ENCODE data around the gene OVOL3. TPM values are rescaled to one million over a fixed set of nuclear protein-coding genes. Genes with fewer than 3 reads are reported as not detected.

The OVOL3 gene
- total and polyA plus RNA-seq, 9 donors: not detected

- intact Hi-C loops (cut with DNase I): no loop called here
- Histone ChIP-seq H3K9me3 (no peaks in the 10 kb centered on the region), H3K4me1 (ENCODE audit: insufficient read depth) (no peaks in the 10 kb centered on the region), H3K27me3 (no peaks in the 10 kb centered on the region), H3K4me3 (no peak overlapping the region), H3K27ac (no peak overlapping the region), H3K36me3 (no peaks in the 10 kb centered on the region)
- 91 to 95% (median 93%) methylated on average over 22 to 24 of the region's 24 CpGs for WGBS, 3 donors
- no peak for DNase-seq
- TF ChIP-seq CTCF (IDR thresholded peaks at IDR 0.05) (no peak), POLR2A (IDR thresholded peaks at IDR 0.05) (no peak), EP300 (IDR thresholded peaks at IDR 0.05) (no peak)
These were observed 7.8 kb upstream of the OVOL3 start for GRCh38 chr19:36103040-36103626.

DNA sequence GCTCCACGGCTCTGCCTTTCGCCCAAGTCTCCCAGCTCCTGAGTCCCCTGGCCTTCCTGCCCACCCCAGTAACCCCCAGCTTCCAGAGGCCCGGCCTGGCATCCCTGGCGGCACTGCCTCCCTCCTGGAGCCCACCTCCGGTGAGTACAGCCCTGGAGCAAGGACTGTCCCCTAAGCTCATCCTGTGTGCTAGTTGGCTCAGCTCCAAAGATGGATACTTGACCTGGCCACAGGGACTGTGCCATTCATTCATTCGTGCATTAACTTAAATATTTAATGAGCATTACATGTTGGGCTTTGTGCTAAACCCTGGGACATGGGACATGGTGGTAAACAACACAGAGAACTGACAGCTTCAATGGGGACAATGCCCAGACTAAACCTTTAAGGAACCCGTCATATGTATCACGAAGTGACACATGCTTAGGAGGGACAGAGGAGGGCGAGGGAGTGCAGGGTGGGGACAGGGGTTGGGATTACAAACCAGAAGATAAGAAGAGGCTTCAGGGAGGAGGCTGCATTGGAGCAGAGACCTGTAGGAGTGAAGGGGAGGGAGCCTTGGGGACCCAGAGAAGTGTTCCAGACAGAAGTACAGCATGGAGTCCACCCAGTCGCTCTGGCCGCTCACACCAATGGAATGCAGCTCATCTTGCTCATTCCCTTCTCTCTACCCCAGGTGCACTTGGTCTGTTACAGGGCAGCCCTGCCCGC is 6.9 kb upstream of the OVOL3 start:
- Histone ChIP-seq H3K36me3 (no peaks in the 10 kb centered on the region), H3K9me3 (no peaks in the 10 kb centered on the region), H3K27me3 (no peaks in the 10 kb centered on the region), H3K27ac (no peak overlapping the region), H3K4me3 (no peak overlapping the region), H3K4me1 (ENCODE audit: insufficient read depth) (no peaks in the 10 kb centered on the region)
- WGBS, 3 donors: 89 to 91% (median 90%) methylated on average over 12 of the region's 12 CpGs
- no peak for DNase-seq
- intact Hi-C loops (cut with DNase I): no loop called here
- no peak for TF ChIP-seq CTCF (IDR thresholded peaks at IDR 0.05)
- TF ChIP-seq POLR2A (IDR thresholded peaks at IDR 0.05): no peak
- TF ChIP-seq EP300 (IDR thresholded peaks at IDR 0.05): no peak

DNA sequence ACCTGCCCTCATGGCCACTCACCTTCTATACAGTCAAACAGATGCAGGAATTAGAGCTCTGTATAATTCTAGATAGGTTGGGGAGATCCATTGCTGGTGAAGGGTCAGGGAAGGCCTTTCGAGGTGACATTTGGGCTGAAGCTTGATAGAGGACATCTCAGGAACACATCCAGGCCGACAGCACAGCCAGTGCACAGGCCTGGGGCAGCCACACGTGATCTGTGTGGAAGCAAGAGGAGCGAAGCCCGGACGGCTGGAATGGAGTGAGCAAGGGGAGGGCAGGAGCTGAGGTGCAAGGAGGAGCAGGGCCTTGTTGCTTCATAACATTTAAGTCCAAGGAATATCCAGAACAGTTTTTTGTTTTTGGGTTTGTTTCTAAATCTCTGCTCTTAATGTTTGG is 4.5 kb upstream of the OVOL3 start:
- intact Hi-C loops (cut with DNase I): no loop called here
- no peak overlapping the region for H3K27ac ChIP-seq
- H3K4me1 ChIP-seq (ENCODE audit: insufficient read depth): no peaks in the 10 kb centered on the region
- no peak overlapping the region for H3K4me3 ChIP-seq
- TF ChIP-seq EP300 (IDR thresholded peaks at IDR 0.05) (no peak), POLR2A (IDR thresholded peaks at IDR 0.05) (no peak), CTCF (IDR thresholded peaks at IDR 0.05) (no peak)
- H3K36me3 ChIP-seq: no peaks in the 10 kb centered on the region
- 85 to 90% (median 88%) methylated on average over 6 of the region's 6 CpGs for WGBS, 3 donors
- no peaks in the 10 kb centered on the region for H3K9me3 ChIP-seq
- no peaks in the 10 kb centered on the region for H3K27me3 ChIP-seq
- DNase-seq: no peak

DNA sequence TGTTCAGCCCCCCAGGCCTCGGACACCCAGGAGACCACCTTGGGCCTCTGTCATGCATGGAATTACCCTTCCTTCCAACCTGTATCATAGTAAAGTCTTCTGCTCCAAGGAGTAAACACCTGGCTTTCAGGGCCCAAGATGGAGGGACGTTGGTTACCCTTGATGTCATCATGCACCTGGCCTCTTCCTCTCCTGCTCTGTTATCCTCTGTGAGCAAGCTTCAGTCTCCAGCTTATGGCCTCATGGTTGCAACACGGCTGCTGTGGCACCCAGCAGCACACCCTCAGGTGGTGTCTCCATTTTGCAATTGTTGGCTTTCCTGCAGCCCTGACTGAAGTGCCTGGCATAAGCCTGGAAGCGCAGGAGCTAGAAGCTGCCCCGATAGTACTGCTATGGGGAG is 4.0 kb upstream of the OVOL3 start:
- Histone ChIP-seq H3K36me3 (no peaks in the 10 kb centered on the region), H3K27ac (no peak overlapping the region), H3K9me3 (no peaks in the 10 kb centered on the region), H3K27me3 (no peaks in the 10 kb centered on the region), H3K4me3 (no peak overlapping the region), H3K4me1 (ENCODE audit: insufficient read depth) (no peaks in the 10 kb centered on the region)
- 93 to 96% (median 96%) methylated on average over 5 of the region's 5 CpGs for WGBS, 3 donors
- intact Hi-C loops (cut with DNase I): no loop called here
- TF ChIP-seq EP300 (IDR thresholded peaks at IDR 0.05): no peak
- no peak for TF ChIP-seq CTCF (IDR thresholded peaks at IDR 0.05)
- TF ChIP-seq POLR2A (IDR thresholded peaks at IDR 0.05): no peak
- DNase-seq: no peak
